ENCODE measurements around the gene CYB5D1.

Gene CYB5D1

DNA sequence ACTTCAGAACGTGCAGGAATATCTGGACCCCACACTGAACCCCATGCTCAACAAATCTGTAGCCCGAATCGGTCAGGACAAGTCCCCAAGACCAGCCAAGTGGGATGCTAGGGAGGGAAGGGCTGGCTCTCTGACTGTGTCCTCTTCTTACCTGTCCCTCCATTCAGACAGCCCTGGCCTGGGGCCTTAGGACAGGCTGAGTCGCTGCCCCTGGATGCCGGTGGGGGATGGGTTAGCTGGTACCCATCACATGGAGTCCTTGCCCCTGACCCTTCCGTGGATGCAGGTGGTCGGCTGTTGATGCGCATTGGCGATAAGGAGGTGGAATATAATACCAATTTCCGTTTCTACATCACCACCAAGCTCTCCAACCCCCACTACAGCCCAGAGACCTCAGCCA lies 39.8 kb upstream of the CYB5D1 start:
- H3K4me3 ChIP-seq (ENCODE audit: insufficient read length, low read depth) = no peak overlapping the region
- no peaks in the 10 kb centered on the region for H3K36me3 ChIP-seq (ENCODE audit: insufficient read depth, insufficient read length, low read length)
- no peaks in the 10 kb centered on the region for H3K4me1 ChIP-seq (ENCODE audit: insufficient read depth, insufficient read length)
- DNase-seq (ENCODE audit: low read depth, low spot score) = no peak
- no peak for TF ChIP-seq YY1 (IDR thresholded peaks at IDR 0.05; ENCODE audit: insufficient read depth, insufficient read length)
- TF ChIP-seq SUZ12 (IDR thresholded peaks at IDR 0.05; ENCODE audit: extremely low read depth, insufficient read depth, insufficient read length) = no peak
- no peak for TF ChIP-seq ZNF274 (IDR thresholded peaks at IDR 0.05; ENCODE audit: low read depth, low read length)
- no peaks in the 10 kb centered on the region for H3K27me3 ChIP-seq (ENCODE audit: insufficient read depth, insufficient read length)
- H3K9ac ChIP-seq (ENCODE audit: insufficient read length, low read depth) = no peak overlapping the region
- no peaks in the 10 kb centered on the region for H3K9me3 ChIP-seq (ENCODE audit: insufficient read depth, low read length)

- no peak overlapping the region for H3K9ac ChIP-seq (ENCODE audit: insufficient read length, low read depth)
- H3K4me3 ChIP-seq (ENCODE audit: insufficient read length, low read depth) = no peak overlapping the region
- no peaks in the 10 kb centered on the region for H3K36me3 ChIP-seq (ENCODE audit: insufficient read depth, insufficient read length, low read length)
- no peak for TF ChIP-seq YY1 (IDR thresholded peaks at IDR 0.05; ENCODE audit: insufficient read depth, insufficient read length)
- TF ChIP-seq ZNF274 (IDR thresholded peaks at IDR 0.05; ENCODE audit: low read depth, low read length) = no peak
- TF ChIP-seq SUZ12 (IDR thresholded peaks at IDR 0.05; ENCODE audit: extremely low read depth, insufficient read depth, insufficient read length) = no peak
- H3K4me1 ChIP-seq (ENCODE audit: insufficient read depth, insufficient read length) = peaks cover 3% of the 10 kb centered on the region
- no peaks in the 10 kb centered on the region for H3K9me3 ChIP-seq (ENCODE audit: insufficient read depth, low read length)
- no peaks in the 10 kb centered on the region for H3K27me3 ChIP-seq (ENCODE audit: insufficient read depth, insufficient read length)
- no peak for DNase-seq (ENCODE audit: low read depth, low spot score)
These were observed 38.8 kb upstream of the CYB5D1 start for GRCh38 chr17:7818746-7819645.

DNA sequence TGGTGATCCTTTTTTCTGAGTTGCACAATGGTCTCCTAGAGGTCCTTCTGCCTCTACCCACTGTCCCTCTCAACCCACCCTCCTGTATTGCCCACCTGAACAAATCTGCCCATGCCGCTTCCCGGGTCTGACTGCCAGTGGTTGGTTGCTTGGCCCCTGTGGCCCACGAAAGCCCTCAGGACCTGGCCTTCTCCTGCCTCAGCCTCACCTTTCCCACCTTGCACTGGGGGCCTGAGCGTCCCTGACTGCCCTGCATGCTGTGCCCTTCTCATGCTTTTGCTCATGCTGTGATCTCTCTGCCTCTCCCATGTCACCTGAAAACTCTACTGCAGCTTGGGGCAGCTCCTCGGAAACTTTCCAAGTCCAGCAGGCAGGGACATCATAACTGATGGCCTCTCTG lies 37.6 kb upstream of the CYB5D1 start:
- TF ChIP-seq ZNF274 (IDR thresholded peaks at IDR 0.05; ENCODE audit: low read depth, low read length) = no peak
- TF ChIP-seq SUZ12 (IDR thresholded peaks at IDR 0.05; ENCODE audit: extremely low read depth, insufficient read depth, insufficient read length) = no peak
- no peak for TF ChIP-seq YY1 (IDR thresholded peaks at IDR 0.05; ENCODE audit: insufficient read depth, insufficient read length)
- H3K9ac ChIP-seq (ENCODE audit: insufficient read length, low read depth) = no peak overlapping the region
- DNase-seq (ENCODE audit: low read depth, low spot score) = no peak
- no peaks in the 10 kb centered on the region for H3K36me3 ChIP-seq (ENCODE audit: insufficient read depth, insufficient read length, low read length)
- no peaks in the 10 kb centered on the region for H3K9me3 ChIP-seq (ENCODE audit: insufficient read depth, low read length)
- H3K27me3 ChIP-seq (ENCODE audit: insufficient read depth, insufficient read length) = no peaks in the 10 kb centered on the region
- no peak overlapping the region for H3K4me3 ChIP-seq (ENCODE audit: insufficient read length, low read depth)
- H3K4me1 ChIP-seq (ENCODE audit: insufficient read depth, insufficient read length) = peaks cover 4% of the 10 kb centered on the region

GRCh38 chr17:7822126-7822525 lies 35.7 kb upstream of the CYB5D1 start:
- no peaks in the 10 kb centered on the region for H3K9me3 ChIP-seq (ENCODE audit: insufficient read depth, low read length)
- no peaks in the 10 kb centered on the region for H3K36me3 ChIP-seq (ENCODE audit: insufficient read depth, insufficient read length, low read length)
- no peak overlapping the region for H3K4me3 ChIP-seq (ENCODE audit: insufficient read length, low read depth)
- H3K4me1 ChIP-seq (ENCODE audit: insufficient read depth, insufficient read length) = peaks cover 4% of the 10 kb centered on the region
- no peak overlapping the region for H3K9ac ChIP-seq (ENCODE audit: insufficient read length, low read depth)
- no peaks in the 10 kb centered on the region for H3K27me3 ChIP-seq (ENCODE audit: insufficient read depth, insufficient read length)
- no peak for TF ChIP-seq YY1 (IDR thresholded peaks at IDR 0.05; ENCODE audit: insufficient read depth, insufficient read length)
- no peak for TF ChIP-seq SUZ12 (IDR thresholded peaks at IDR 0.05; ENCODE audit: extremely low read depth, insufficient read depth, insufficient read length)
- TF ChIP-seq ZNF274 (IDR thresholded peaks at IDR 0.05; ENCODE audit: low read depth, low read length) = no peak
- DNase-seq (ENCODE audit: low read depth, low spot score) = no peak

GRCh38 chr17:7823581-7824001 lies 34.2 kb upstream of the CYB5D1 start:
- no peak overlapping the region for H3K9ac ChIP-seq (ENCODE audit: insufficient read length, low read depth)
- no peak for DNase-seq (ENCODE audit: low read depth, low spot score)
- no peak overlapping the region for H3K4me3 ChIP-seq (ENCODE audit: insufficient read length, low read depth)
- H3K9me3 ChIP-seq (ENCODE audit: insufficient read depth, low read length) = no peaks in the 10 kb centered on the region
- TF ChIP-seq YY1 (IDR thresholded peaks at IDR 0.05; ENCODE audit: insufficient read depth, insufficient read length) (no peak), ZNF274 (IDR thresholded peaks at IDR 0.05; ENCODE audit: low read depth, low read length) (no peak), SUZ12 (IDR thresholded peaks at IDR 0.05; ENCODE audit: extremely low read depth, insufficient read depth, insufficient read length) (no peak)
- peaks cover 4% of the 10 kb centered on the region for H3K4me1 ChIP-seq (ENCODE audit: insufficient read depth, insufficient read length)
- no peaks in the 10 kb centered on the region for H3K27me3 ChIP-seq (ENCODE audit: insufficient read depth, insufficient read length)
- no peaks in the 10 kb centered on the region for H3K36me3 ChIP-seq (ENCODE audit: insufficient read depth, insufficient read length, low read length)

- H3K9ac ChIP-seq (ENCODE audit: insufficient read length, low read depth) = no peak overlapping the region
- H3K4me1 ChIP-seq (ENCODE audit: insufficient read depth, insufficient read length) = peaks cover 4% of the 10 kb centered on the region
- H3K9me3 ChIP-seq (ENCODE audit: insufficient read depth, low read length) = no peaks in the 10 kb centered on the region
- TF ChIP-seq SUZ12 (IDR thresholded peaks at IDR 0.05; ENCODE audit: extremely low read depth, insufficient read depth, insufficient read length) = no peak
- TF ChIP-seq YY1 (IDR thresholded peaks at IDR 0.05; ENCODE audit: insufficient read depth, insufficient read length) = no peak
- no peak for TF ChIP-seq ZNF274 (IDR thresholded peaks at IDR 0.05; ENCODE audit: low read depth, low read length)
- H3K27me3 ChIP-seq (ENCODE audit: insufficient read depth, insufficient read length) = no peaks in the 10 kb centered on the region
- H3K4me3 ChIP-seq (ENCODE audit: insufficient read length, low read depth) = no peak overlapping the region
- H3K36me3 ChIP-seq (ENCODE audit: insufficient read depth, insufficient read length, low read length) = no peaks in the 10 kb centered on the region
- no peak for DNase-seq (ENCODE audit: low read depth, low spot score)
These were observed 33.5 kb upstream of the CYB5D1 start for GRCh38 chr17:7824021-7824924.
